GM18868 (cell line): ENCODE data around the gene PCDHGA1.
"Not testable (repeated sequence)": the region's sequence is repeated elsewhere in the genome, so short reads cannot be mapped to it uniquely, and the experiment has no call there.

Source experiments
- ATAC-seq: cut with Tn5 transposase; IDR thresholded peaks from one replicate; pipeline ENCODE4 v1.9.1; 2021; ENCODE audit warnings: mild to moderate bottlenecking, moderate library complexity; ENCODE audit not compliant: unreplicated experiment

The PCDHGA1 gene

GRCh38 chr5:141330299-141331080 is at the start of gene PCDHGA1:
TSS of gene PCDHGA1 (plus strand) at chr5:141330514.
- peak; percentile 73 for ATAC-seq

GRCh38 chr5:141298376-141298775 is 31.9 kb upstream of the PCDHGA1 start:
- no peak for ATAC-seq

- no peak for ATAC-seq
Measured at GRCh38 chr5:141303756-141304155, 26.6 kb upstream of the PCDHGA1 start, which contains the start of gene SLC25A2. TSS of gene SLC25A2 (minus strand) at chr5:141304049. CDS start at chr5:141303865, 184 bp downstream.

DNA sequence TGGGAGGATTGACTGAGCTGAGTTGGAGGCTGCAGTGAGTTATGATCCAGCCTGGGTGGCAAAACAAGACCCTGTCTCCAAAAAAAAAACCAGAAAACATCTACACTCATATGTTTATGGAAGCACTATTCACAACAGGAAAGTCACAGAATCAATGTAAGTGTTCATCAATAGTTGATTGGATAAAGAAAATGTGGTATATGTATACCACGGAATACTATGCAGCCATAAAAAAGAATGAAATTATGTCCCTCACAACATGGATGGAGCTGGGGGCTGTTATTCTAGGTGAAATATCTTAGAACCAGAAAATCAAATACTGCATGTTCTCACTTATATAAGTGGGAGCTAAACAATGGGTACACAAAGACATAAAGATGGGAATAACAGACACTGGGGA is 23.7 kb upstream of the PCDHGA1 start:
- no peak for ATAC-seq

DNA sequence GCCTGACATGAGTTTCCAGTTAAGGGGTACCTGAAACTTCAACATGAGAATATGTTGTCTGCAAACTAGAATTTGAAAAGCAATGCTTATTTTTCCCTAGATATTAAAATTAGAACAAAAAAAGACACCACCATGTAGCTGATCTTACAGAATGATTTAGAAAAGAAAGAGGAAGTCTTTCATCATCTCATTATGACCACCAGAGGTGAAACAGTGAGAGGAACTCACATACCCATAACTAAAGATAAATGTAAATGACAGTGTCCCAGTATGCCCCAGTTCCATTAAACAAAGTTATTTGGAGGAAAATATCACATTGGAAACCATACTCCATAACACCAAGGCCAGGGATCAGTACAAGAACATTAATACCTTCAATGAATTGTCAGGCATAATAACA is 16.6 kb upstream of the PCDHGA1 start:
- ATAC-seq = peak; percentile 69

GRCh38 chr5:141316963-141317362 is 13.4 kb upstream of the PCDHGA1 start:
- not testable (repeated sequence) for ATAC-seq

GRCh38 chr5:141319202-141319601 is 11.1 kb upstream of the PCDHGA1 start:
- ATAC-seq = no peak

DNA sequence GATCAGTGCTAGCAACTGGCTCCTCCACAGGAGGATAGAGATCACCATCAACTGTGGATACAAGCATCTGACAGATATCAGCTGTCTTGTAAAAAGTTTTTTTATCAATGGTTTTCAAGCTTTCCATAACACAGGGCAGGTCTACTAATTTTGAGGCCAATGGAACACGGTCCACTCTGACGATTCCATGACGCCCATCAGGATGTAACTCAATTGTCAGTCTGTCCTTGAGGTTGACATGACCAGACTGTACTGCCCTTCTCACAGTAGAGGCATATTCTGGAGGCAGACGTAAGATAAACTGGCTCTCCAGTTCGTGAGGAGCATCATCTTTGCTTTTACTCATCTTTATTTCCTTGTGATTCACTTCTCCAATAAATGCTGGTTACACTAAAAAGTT is 10.6 kb upstream of the PCDHGA1 start:
- ATAC-seq = no peak

DNA sequence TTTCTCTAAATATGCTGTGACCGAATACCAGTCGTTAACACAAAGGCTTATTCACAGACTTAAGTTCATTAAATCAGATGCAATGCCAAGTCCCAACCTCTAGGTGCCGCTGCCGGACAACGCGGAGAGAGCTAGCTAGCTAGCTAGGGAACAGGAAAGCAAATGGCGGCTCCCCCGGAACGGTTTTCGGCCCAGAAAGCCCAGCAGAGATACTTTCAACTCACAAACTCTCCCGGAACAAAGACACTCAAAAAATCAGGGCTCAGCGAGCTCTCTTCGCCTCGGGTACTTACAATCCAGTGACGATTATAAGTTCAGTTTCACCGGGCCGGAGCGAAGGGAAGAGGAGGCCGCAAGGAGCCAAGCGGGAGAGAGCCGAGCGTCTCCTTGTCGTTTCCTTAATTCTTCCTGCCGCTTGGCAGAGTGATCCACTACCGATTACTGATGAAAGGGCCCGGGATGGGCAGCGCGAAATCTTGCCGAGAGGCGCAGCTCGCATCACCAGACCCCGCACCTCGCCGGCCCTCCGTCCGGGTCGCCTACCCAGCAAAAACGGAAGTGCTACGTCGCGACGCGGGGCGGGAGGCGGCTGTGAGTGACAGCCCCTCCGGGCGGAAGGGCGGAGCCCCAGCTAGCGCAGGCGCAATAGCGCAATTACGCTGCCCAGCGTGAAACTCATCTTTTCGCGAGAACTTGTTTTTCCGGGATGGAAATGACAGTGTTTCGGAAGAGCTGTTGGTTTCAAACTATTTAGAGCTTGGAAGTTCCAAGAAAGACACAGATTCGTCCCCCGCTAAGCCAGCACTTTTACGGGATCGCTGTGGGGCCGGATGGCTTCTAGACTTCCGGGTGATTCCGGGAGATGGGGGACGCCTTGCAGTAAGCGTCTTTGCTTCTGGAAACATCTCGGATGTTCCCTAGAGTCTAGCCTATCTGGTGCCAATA is 9.8 kb upstream of the PCDHGA1 start, which contains the start of gene TAF7:
TSS of gene TAF7 (minus strand) at position 560 of the 945 bp plus-strand sequence. CDS start 740 bp downstream, outside the sequence.
- ATAC-seq = peak; percentile 86

DNA sequence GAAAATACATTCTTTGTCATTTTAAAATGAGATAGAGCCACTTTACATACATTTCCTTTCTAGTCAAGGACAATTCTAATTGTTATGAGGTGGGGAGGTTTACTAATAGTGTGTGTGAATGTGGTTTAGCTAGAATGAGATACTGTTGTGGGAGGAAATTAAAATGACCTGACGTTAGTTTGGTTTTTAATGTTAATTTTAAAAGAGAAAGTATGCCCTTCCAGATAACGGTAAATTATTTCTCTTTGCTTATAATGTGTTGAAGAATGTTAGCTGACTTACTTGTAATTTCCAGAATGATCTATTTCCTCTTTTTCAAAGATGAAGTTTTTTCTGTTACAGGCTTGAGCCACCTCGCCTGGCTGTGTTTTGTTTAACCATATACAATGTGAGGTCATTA is 8.1 kb upstream of the PCDHGA1 start:
- ATAC-seq = peak; percentile 27

- peak; percentile 74 for ATAC-seq
Measured at GRCh38 chr5:141326088-141326854, 4.0 kb upstream of the PCDHGA1 start.

DNA sequence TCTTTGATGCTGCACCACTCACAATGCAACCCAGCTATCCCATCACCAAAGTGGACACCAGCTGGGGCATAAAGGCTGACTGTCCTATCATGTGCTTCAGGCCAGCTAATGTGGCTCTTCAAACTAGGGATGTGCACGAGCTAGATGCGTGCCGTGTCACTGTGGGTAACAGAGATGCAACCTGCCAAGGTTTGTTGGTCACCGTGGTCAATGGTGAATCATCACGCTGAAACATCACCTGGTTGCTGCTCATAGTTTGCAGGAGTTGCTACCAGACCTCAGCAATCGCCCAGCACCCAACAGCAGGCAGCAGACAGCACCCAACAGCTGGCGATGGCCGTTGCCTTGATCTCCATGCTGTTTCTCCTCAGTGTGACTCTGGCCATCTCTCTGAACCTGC is 2.1 kb upstream of the PCDHGA1 start:
- ATAC-seq = no peak

- ATAC-seq = not testable (repeated sequence)
Measured at GRCh38 chr5:141332571-141332970, 2.3 kb downstream of the PCDHGA1 start.

DNA sequence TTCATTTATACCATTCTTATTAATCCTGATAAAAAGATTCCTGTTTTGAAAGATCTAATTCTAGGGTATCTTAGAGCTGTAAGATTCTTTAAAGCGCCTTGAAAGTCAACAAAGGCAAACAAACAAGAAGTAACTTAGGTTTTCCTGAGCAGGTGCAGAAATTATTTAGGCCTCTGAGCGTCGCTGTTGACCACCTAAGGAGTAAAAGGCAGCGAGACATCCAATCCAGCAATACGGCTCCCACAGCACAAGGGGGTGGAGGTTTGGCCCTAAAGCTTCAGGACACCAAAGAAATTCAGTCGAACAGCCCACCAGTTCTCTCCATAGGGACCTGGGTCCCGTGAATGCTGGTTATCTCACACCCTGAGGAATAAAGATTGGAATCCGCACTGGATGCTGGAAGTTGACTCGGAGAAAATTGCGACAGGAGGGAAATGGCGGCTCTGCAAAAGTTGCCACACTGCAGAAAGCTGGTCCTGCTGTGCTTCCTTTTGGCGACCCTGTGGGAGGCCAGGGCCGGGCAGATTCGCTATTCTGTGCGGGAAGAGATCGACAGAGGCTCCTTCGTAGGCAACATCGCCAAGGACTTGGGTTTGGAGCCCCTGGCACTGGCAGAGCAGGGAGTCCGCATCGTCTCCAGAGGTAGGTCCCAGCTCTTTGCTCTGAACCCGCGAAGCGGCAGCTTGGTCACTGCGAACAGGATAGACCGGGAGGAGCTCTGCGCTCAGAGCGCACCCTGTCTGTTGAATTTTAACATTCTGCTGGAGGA is 8.4 kb downstream of the PCDHGA1 start, which contains the start of gene PCDHGA2:
TSS of gene PCDHGA2 (plus strand) at position 223 of the 769 bp plus-strand sequence.
- ATAC-seq = peak; percentile 94

DNA sequence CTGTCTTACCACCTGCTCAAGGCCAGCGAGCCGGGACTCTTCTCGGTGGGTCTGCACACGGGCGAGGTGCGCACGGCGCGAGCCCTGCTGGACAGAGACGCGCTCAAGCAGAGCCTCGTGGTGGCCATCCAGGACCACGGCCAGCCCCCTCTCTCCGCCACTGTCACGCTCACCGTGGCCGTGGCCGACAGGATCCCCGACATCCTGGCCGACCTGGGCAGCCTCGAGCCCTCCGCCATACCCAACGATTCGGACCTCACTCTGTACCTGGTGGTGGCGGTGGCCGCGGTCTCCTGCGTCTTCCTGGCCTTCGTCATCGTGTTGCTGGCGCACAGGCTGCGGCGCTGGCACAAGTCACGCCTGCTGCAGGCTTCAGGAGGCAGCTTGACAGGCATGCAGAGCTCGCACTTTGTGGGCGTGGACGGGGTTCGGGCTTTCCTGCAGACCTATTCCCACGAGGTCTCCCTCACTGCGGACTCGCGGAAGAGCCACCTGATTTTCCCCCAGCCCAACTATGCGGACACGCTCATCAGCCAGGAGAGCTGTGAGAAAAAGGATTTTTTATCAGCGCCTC is 10.6 kb downstream of the PCDHGA1 start:
- ATAC-seq = not testable (repeated sequence)

GRCh38 chr5:141342773-141343172 is 12.5 kb downstream of the PCDHGA1 start:
- ATAC-seq = no peak

DNA sequence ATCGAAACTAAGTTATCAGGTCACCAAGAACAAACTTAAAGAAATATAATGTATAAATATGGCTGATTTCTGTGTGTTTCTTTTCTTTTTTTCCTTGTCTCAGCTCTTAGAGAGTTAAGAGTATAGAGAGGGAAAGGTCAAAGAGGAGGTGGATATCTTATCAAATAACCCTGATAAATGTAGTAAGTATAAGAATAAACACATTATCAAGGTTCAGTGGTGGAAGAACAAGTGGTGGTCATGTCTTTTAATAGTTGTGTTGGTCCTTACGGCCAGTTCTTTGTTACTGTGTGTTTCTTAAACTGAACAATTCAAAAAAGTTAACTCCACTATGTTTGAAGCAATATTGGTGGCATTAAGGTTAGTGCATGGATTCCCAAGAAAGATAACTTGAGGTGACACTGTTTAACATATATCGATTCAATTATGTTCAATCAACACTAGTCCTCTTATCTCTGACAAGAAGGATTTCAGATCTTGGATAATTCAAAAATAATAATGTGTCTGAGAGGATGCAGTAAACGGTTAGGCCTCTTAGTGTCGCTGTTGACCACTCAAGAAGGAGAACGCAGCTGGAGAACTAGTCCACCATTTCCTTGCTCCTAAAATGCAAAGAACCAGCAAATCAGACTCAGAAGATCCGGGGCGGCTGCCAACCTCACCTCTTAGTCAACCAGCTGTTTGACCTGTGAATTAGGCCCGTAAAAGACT is 13.1 kb downstream of the PCDHGA1 start, which contains the start of gene PCDHGA3:
TSS of gene PCDHGA3 (plus strand) at position 588 of the 711 bp plus-strand sequence. CDS start 205 bp downstream, outside the sequence.
- ATAC-seq = peak; percentile 79

GRCh38 chr5:141343953-141344463 is 13.7 kb downstream of the PCDHGA1 start:
- ATAC-seq = peak; percentile 67
